ENCODE results near the gene ARFGAP2.

ARFGAP2 gene

DNA sequence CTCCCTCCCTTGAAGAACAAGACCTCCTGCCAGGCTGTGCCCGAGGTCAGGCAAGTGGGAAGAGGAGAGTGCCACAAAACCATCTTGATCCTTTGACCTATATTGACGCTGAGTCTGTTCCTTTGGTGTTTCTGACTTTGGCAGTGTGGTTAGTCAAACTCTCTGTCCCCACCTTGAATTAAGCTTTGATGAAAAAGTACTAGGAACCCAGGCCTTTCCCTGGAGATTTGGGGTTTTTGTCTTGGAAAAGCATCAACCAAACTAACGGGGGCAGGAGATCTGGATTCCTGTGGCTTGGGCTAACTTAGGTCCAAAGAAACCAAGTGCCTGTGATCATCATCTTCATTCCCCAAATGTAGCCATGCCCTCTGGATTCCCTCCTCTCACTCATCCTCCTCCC is 40.4 kb downstream of the ARFGAP2 start:
- no peak overlapping the region for H3K4me3 ChIP-seq (ENCODE audit: low read depth, low read length)
- DNase-seq (ENCODE audit: low read depth): no peak
- TF ChIP-seq POLR2A (IDR thresholded peaks at IDR 0.05; ENCODE audit: extremely low read depth, insufficient read length) (no peak), CTCF (IDR thresholded peaks at IDR 0.05; ENCODE audit: low read depth, low read length) (no peak), MYC (IDR thresholded peaks at IDR 0.05; ENCODE audit: low read depth, low read length) (no peak)
- TF ChIP-seq, protein P1, sequence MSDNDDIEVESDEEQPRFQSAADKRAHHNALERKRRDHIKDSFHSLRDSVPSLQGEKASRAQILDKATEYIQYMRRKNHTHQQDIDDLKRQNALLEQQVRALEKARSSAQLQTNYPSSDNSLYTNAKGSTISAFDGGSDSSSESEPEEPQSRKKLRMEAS (IDR thresholded peaks at IDR 0.05; ENCODE audit: low read depth, low read length): no peak

DNA sequence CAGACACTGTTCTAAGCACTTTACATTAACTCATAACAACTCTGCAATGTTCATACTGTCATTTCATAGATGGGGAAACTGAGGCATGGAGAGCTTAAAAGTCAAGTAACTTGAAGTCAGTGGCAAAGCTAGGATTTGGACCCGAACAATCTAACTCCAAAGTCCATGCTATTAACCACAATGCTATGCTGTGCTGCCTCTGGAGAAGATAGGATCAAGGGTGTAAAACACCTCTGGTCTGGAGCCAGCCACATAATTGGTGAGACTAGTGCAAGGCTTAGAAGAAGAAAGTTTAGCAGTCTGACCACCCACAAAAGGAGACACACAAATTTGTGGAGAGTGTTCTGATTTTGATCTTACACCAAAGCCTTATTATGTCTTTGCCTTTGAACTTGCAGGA is 43.7 kb downstream of the ARFGAP2 start:
- DNase-seq (ENCODE audit: low read depth): no peak
- TF ChIP-seq, protein P1 (IDR thresholded peaks at IDR 0.05; ENCODE audit: low read depth, low read length): no peak
- TF ChIP-seq MYC (IDR thresholded peaks at IDR 0.05; ENCODE audit: low read depth, low read length): no peak
- no peak for TF ChIP-seq CTCF (IDR thresholded peaks at IDR 0.05; ENCODE audit: low read depth, low read length)
- H3K4me3 ChIP-seq (ENCODE audit: low read depth, low read length): no peak overlapping the region

- H3K4me3 ChIP-seq (ENCODE audit: low read depth, low read length): no peak overlapping the region
- no peak for DNase-seq (ENCODE audit: low read depth)
- TF ChIP-seq CTCF (IDR thresholded peaks at IDR 0.05; ENCODE audit: low read depth, low read length): no peak
Measured at GRCh38 chr11:47132490-47132889, 44.2 kb downstream of the ARFGAP2 start.

DNA sequence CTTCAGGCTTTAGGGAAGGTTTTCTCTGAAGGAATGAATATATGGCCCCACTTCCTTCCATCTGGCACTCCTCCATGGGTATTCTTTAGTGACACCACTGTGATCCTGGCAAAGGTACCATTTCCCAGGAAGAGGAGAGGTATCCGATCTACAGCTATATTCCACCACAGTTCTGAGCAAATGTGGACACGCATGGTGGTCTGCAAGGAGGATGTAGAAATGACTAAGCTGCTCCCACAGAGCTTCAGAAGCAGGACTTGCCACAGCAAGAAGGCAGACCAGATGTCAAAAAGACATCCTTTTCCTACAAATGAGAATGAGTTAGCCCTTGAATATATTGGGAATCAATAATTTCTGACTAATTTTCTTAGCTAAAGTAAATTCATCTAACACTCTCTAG is 45.5 kb downstream of the ARFGAP2 start:
- DNase-seq (ENCODE audit: low read depth): no peak
- TF ChIP-seq CTCF (IDR thresholded peaks at IDR 0.05; ENCODE audit: low read depth, low read length) (no peak), POLR2A (IDR thresholded peaks at IDR 0.05; ENCODE audit: extremely low read depth, insufficient read length) (no peak), MYC (IDR thresholded peaks at IDR 0.05; ENCODE audit: low read depth, low read length) (no peak)
- TF ChIP-seq, protein P1 (IDR thresholded peaks at IDR 0.05; ENCODE audit: low read depth, low read length): no peak
- no peak overlapping the region for H3K4me3 ChIP-seq (ENCODE audit: low read depth, low read length)

- H3K4me3 ChIP-seq (ENCODE audit: low read depth, low read length): no peak overlapping the region
- TF ChIP-seq, protein P1 (IDR thresholded peaks at IDR 0.05; ENCODE audit: low read depth, low read length): no peak
- TF ChIP-seq MYC (IDR thresholded peaks at IDR 0.05; ENCODE audit: low read depth, low read length) (no peak), CTCF (IDR thresholded peaks at IDR 0.05; ENCODE audit: low read depth, low read length) (no peak), POLR2A (IDR thresholded peaks at IDR 0.05; ENCODE audit: extremely low read depth, insufficient read length) (no peak)
- DNase-seq (ENCODE audit: low read depth): no peak
Measured at GRCh38 chr11:47130543-47130942, 46.1 kb downstream of the ARFGAP2 start.

DNA sequence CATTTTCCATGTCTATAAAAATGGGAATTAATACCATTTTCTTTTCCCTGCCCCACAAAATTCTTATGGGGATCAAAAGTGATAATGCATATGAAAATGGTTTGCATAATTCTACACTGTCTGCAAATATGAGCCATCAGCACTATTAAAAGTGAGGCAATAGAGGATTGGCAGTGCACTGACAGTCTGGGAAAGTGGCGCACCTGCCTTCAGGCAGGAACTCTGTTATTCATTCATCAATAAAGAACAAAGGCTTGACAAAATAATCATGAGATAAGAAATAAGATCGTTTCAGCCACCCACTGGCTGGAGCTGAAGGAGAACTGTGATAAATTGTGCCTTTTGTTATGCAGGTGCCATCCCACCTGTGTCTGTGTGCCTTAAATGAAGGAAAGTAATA is 49.5 kb downstream of the ARFGAP2 start:
- no peak for DNase-seq (ENCODE audit: low read depth)
- no peak overlapping the region for H3K4me3 ChIP-seq (ENCODE audit: low read depth, low read length)
- TF ChIP-seq MYC (IDR thresholded peaks at IDR 0.05; ENCODE audit: low read depth, low read length) (no peak), POLR2A (IDR thresholded peaks at IDR 0.05; ENCODE audit: extremely low read depth, insufficient read length) (no peak), CTCF (IDR thresholded peaks at IDR 0.05; ENCODE audit: low read depth, low read length) (no peak)
- TF ChIP-seq, protein P1 (IDR thresholded peaks at IDR 0.05; ENCODE audit: low read depth, low read length): no peak
